Fibroblast of skin of scalp (primary cell): ENCODE data around the gene OS9. TPM values are rescaled to one million over a fixed set of nuclear protein-coding genes. Genes with fewer than 3 reads are reported as not detected.
"Not testable (repeated sequence)": the region's sequence is repeated elsewhere in the genome, so short reads cannot be mapped to it uniquely, and the experiment has no call there.

Experiments
- DNase-seq: peaks from one replicate; pipeline ENCODE4 v3.0.0-alpha.2; 2013
- polyA plus RNA-seq, 2 experiments: library from polyadenylated mRNA; unstranded; fragments of 120-200 nt; gene quantifications; one replicate each; pipeline ENCODE4 v1.2.1, GENCODE V29; 2013; ENCODE audit not compliant: insufficient read length in 2 of 2

The OS9 gene
- polyA plus RNA-seq (2013, experiment 1 of 2; ENCODE audit: insufficient read length), result 255 TPM
- polyA plus RNA-seq (2013, experiment 2 of 2; ENCODE audit: insufficient read length), result 254 TPM

GRCh38 chr12:57693659-57694458 is at the start of gene OS9:
Gene OS9, plus strand, starts transcription at chr12:57694132. Its CDS starts 30 bp downstream, at chr12:57694162.
- peak; percentile 100 for DNase-seq

GRCh38 chr12:57645990-57646658 is 47.8 kb upstream of the OS9 start:
- not testable (repeated sequence) for DNase-seq

GRCh38 chr12:57646659-57647049 is 47.3 kb upstream of the OS9 start:
- DNase-seq, result not testable (repeated sequence)

GRCh38 chr12:57654042-57654441 is 39.9 kb upstream of the OS9 start:
- no peak for DNase-seq

- DNase-seq, result no peak
These were observed 38.2 kb upstream of the OS9 start for GRCh38 chr12:57655541-57656240.

GRCh38 chr12:57656408-57656807 is 37.5 kb upstream of the OS9 start:
- DNase-seq, result not testable (repeated sequence)

GRCh38 chr12:57657744-57658143 is 36.2 kb upstream of the OS9 start:
- no peak for DNase-seq

- no peak for DNase-seq
These were observed 35.0 kb upstream of the OS9 start for GRCh38 chr12:57658890-57659289.

GRCh38 chr12:57661376-57661775 is 32.6 kb upstream of the OS9 start:
- no peak for DNase-seq

- DNase-seq, result not testable (repeated sequence)
These were observed 28.7 kb upstream of the OS9 start for GRCh38 chr12:57665066-57665820.

GRCh38 chr12:57666897-57667296 is 27.0 kb upstream of the OS9 start:
- no peak for DNase-seq

- not testable (repeated sequence) for DNase-seq
These were observed 24.2 kb upstream of the OS9 start for GRCh38 chr12:57669691-57670090.

- DNase-seq, result not testable (repeated sequence)
These were observed 22.1 kb upstream of the OS9 start for GRCh38 chr12:57671811-57672210.

GRCh38 chr12:57672801-57673200 is 21.1 kb upstream of the OS9 start:
- DNase-seq, result no peak

- DNase-seq, result no peak
These were observed 19.2 kb upstream of the OS9 start for GRCh38 chr12:57674691-57675090.

GRCh38 chr12:57677947-57678346 is 16.0 kb upstream of the OS9 start:
- DNase-seq, result not testable (repeated sequence)

- DNase-seq, result no peak
These were observed 14.2 kb upstream of the OS9 start for GRCh38 chr12:57679697-57680096.

GRCh38 chr12:57687862-57688261 is 6.1 kb upstream of the OS9 start:
- DNase-seq, result no peak

- DNase-seq, result no peak
These were observed 5.0 kb upstream of the OS9 start for GRCh38 chr12:57688931-57689330.

GRCh38 chr12:57692500-57692899 is 1.4 kb upstream of the OS9 start:
- DNase-seq, result no peak

- no peak for DNase-seq
These were observed 644 bp upstream of the OS9 start for GRCh38 chr12:57693317-57693658.

- DNase-seq, result no peak
These were observed 607 bp downstream of the OS9 start for GRCh38 chr12:57694459-57695019.
